Panc1 (cell line): ENCODE measurements around the gene ZMYM2. TPM values are rescaled to one million over a fixed set of nuclear protein-coding genes. Genes with fewer than 3 reads are reported as not detected.

Experiments
- ATAC-seq: fragments of 200-7000 bp; cut with Tn5 transposase; 2 replicates; pipeline ENCODE4 v1.9.1; 2020; ENCODE audit warnings: mild to moderate bottlenecking, moderate library complexity
- BruUV-seq: library from RNA; stranded (reverse); fragments of 400-500 nt; replicated peaks from 2 replicates; lab custom pipeline; 2021; lab: Mats Ljungman, UMichigan
- CTCF ChIA-PET: fragments of 300-600 bp; sonication (Branson Sonifier 250); formaldehyde crosslinking; loops from one replicate; lab custom pipeline; 2022; ENCODE audit warnings: antibody characterized with exemption; lab: Charles Lee
- POLR2A ChIA-PET: fragments of 300-600 bp; sonication (Branson Sonifier 250); formaldehyde crosslinking; loops from one replicate; lab custom pipeline; 2022; ENCODE audit warnings: antibody characterized with exemption; lab: Charles Lee
- DNase-seq: peaks from one replicate; pipeline ENCODE4 v3.0.0-alpha.2; 2010; ENCODE audit warnings: low read depth, low spot score
- H3K27ac ChIP-seq: 2 replicates; pipeline ENCODE4 v1.5.1; 2011; ENCODE audit warnings: mild to moderate bottlenecking, low read length, inconsistent platforms
- H3K27me3 ChIP-seq: fragments of 200-500 bp; sonication (Bioruptor generic); 2 replicates; pipeline ENCODE4 v1.6.0; 2014; ENCODE audit warnings: low read length, inconsistent platforms; ENCODE audit not compliant: control insufficient read depth, insufficient read depth
- H3K36me3 ChIP-seq: fragments of 200-500 bp; sonication (Bioruptor generic); 2 replicates; pipeline ENCODE4 v1.5.1; 2014; ENCODE audit warnings: inconsistent platforms, mild to moderate bottlenecking, low read length, moderate library complexity; ENCODE audit not compliant: control insufficient read depth, insufficient read depth
- H3K4me1 ChIP-seq: 2 replicates; pipeline ENCODE4 v1.5.1; 2011; ENCODE audit warnings: inconsistent platforms, mild to moderate bottlenecking, low read length, moderate library complexity; ENCODE audit not compliant: control insufficient read depth, insufficient read depth
- H3K4me3 ChIP-seq, 2 experiments: 2 replicates each; pipeline ENCODE4 v1.5.1; 2011 to 2012; ENCODE audit warnings: low read depth in 2 of 2, low read length in 2 of 2, mild to moderate bottlenecking in 2 of 2, inconsistent platforms in 1 of 2, moderate library complexity in 1 of 2
- H3K9me3 ChIP-seq: fragments of 200-500 bp; sonication (Bioruptor generic); 2 replicates; pipeline ENCODE4 v1.5.1; 2014; ENCODE audit warnings: low read depth, mild to moderate bottlenecking, inconsistent platforms, low read length, moderate library complexity; ENCODE audit not compliant: control insufficient read depth, insufficient read depth
- CTCF ChIP-seq: fragments of 450-650 bp; IDR thresholded peaks from 2 replicates; pipeline ENCODE4 v1.5.1; 2017; ENCODE audit warnings: mild to moderate bottlenecking
- POLR2AphosphoS5 ChIP-seq: IDR thresholded peaks from 2 replicates; pipeline ENCODE4 v1.6.1; 2012; ENCODE audit warnings: mild to moderate bottlenecking, low read depth, low read length, moderate library complexity
- REST ChIP-seq, 2 experiments: IDR thresholded peaks; 2 replicates each; pipeline ENCODE4 v1.6.1; 2011 to 2012; ENCODE audit warnings: low read depth in 2 of 2, control low read depth in 1 of 2, low read length in 1 of 2, mild to moderate bottlenecking in 1 of 2, moderate library complexity in 1 of 2; ENCODE audit not compliant: insufficient read depth in 1 of 2
- SIN3A ChIP-seq: IDR thresholded peaks from 2 replicates; pipeline ENCODE4 v1.6.1; 2012; ENCODE audit warnings: low read depth, mild to moderate bottlenecking, low read length, moderate library complexity, borderline replicate concordance; ENCODE audit not compliant: insufficient read depth
- TCF7L2 ChIP-seq: IDR thresholded peaks from 2 replicates; pipeline ENCODE4 v1.6.1; 2011; ENCODE audit warnings: mild to moderate bottlenecking, low read depth, low read length, inconsistent platforms
- in situ Hi-C: cut with HindIII; loops from 2 replicates; pipeline ENCODE4 v1.10.0; 2016; ENCODE audit warnings: low sequenced_read_pairs, low pct_unique_long_range_greater_than_20kb
- intact Hi-C: fragments of 100-400 bp; cut with micrococcal nuclease; formaldehyde crosslinking; loops from one replicate; pipeline ENCODE4 v1.10.0; 2022; ENCODE audit not compliant: unreplicated experiment
- total RNA-seq: library from RNA; stranded (reverse); gene quantifications from one replicate; pipeline ENCODE4 v1.2.1, GENCODE V29; 2021; ENCODE audit not compliant: unreplicated experiment

The ZMYM2 gene
- total RNA-seq, 1 experiment from 2014 or later: 64.3 TPM

- ATAC-seq: peak; percentile 51
Observed at GRCh38 chr13:20128459-20128931, 170.0 kb downstream of the ZMYM2 start.

GRCh38 chr13:20129076-20129475, 170.5 kb downstream of the ZMYM2 start:
- Histone ChIP-seq H3K9me3 (no peaks in the 10 kb centered on the region), H3K36me3 (no peaks in the 10 kb centered on the region), H3K4me1 (peaks cover 16% of the 10 kb centered on the region), H3K27ac (no peak overlapping the region), H3K4me3 (no peak overlapping the region; a peak in 2 of 4 replicates), H3K27me3 (no peaks in the 10 kb centered on the region)
- CTCF ChIA-PET: no interaction called here
- intact Hi-C loops (loop anchor here (5.0 kb wide), 1 partner anchor 33 kb away; the partner anchor contains the start of gene GJA3), in situ Hi-C loops (no loop called here)
- DNase-seq (no peak), ATAC-seq (no peak)
- no TSS peak for BruUV-seq
- TF ChIP-seq POLR2AphosphoS5: no peak
- TF ChIP-seq SIN3A: no peak
- no peak for TF ChIP-seq REST (IDR thresholded peaks at IDR 0.05; ENCODE audit: insufficient read depth in 1 of 2, low read depth in 2 of 2, low read length in 1 of 2)
- TF ChIP-seq CTCF: no peak
- TF ChIP-seq TCF7L2: no peak
- POLR2A ChIA-PET: no interaction called here

More at GRCh38 chr13:20128459-20128931, 170.0 kb downstream of the ZMYM2 start:
- Histone ChIP-seq H3K4me1 (peaks cover 16% of the 10 kb centered on the region), H3K4me3 (peak overlapping the region; percentile 48 to 64), H3K27ac (peak overlapping the region; percentile 75; the same call in 1 of the 2 replicates), H3K9me3 (no peaks in the 10 kb centered on the region), H3K27me3 (no peaks in the 10 kb centered on the region), H3K36me3 (no peaks in the 10 kb centered on the region)
- no peak for DNase-seq
- ChIA-PET POLR2A (interaction anchor here (0.6 kb wide), 1 partner anchor 186 kb away, joined by 5 read pairs; no protein-coding TSS in a partner anchor), CTCF (no interaction called here)
- intact Hi-C loops: loop anchor here (5.0 kb wide), 1 partner anchor 34 kb away; the partner anchor contains the start of gene GJA3
- BruUV-seq: no TSS peak
- TF ChIP-seq CTCF (peak; percentile 66), POLR2AphosphoS5 (no peak), TCF7L2 (no peak), SIN3A (no peak), REST (IDR thresholded peaks at IDR 0.05; ENCODE audit: insufficient read depth in 1 of 2, low read depth in 2 of 2, low read length in 1 of 2) (no peak)
- in situ Hi-C loops: no loop called here
